Astrocyte (in vitro differentiated cells and primary cell): Measurements from ENCODE around the gene TMEM256. TPM values are rescaled to one million over a fixed set of nuclear protein-coding genes. Genes with fewer than 3 reads are reported as not detected.
A peak's percentile ranks its signal among the peaks of the same experiment; 100 is the strongest.

Source experiments
- DNase-seq: peaks from one replicate; pipeline ENCODE4 v3.0.0-alpha.2; 2010; ENCODE audit warnings: low read depth
- FAIRE-seq: peaks from 2 replicates; lab custom pipeline; 2011; peaks lifted over from hg19 to GRCh38; lab: Jason Lieb, UNC
- H2AFZ ChIP-seq: 2 replicates; pipeline ENCODE4 v1.6.0; 2012; ENCODE audit warnings: low read depth, low read length, inconsistent platforms
- H3K27ac ChIP-seq: 2 replicates; pipeline ENCODE4 v1.5.1; 2011; ENCODE audit warnings: low read depth, low read length, inconsistent platforms
- H3K27me3 ChIP-seq: 2 replicates; pipeline ENCODE4 v1.6.0; 2011; ENCODE audit warnings: low read length, inconsistent platforms; ENCODE audit not compliant: insufficient read depth
- H3K36me3 ChIP-seq: 2 replicates; pipeline ENCODE4 v1.5.1; 2011; ENCODE audit warnings: low read length, inconsistent platforms; ENCODE audit not compliant: insufficient read depth
- H3K4me1 ChIP-seq: 2 replicates; pipeline ENCODE4 v1.5.1; 2011; ENCODE audit warnings: low read length, inconsistent platforms; ENCODE audit not compliant: insufficient read depth
- H3K4me2 ChIP-seq: 2 replicates; pipeline ENCODE4 v1.6.0; 2012; ENCODE audit warnings: low read length, inconsistent platforms
- H3K4me3 ChIP-seq: 2 replicates; pipeline ENCODE4 v1.5.1; 2011; ENCODE audit warnings: low read depth, mild to moderate bottlenecking, low read length, inconsistent platforms; ENCODE audit not compliant: insufficient read depth
- H3K79me2 ChIP-seq: 2 replicates; pipeline ENCODE4 v1.6.0; 2012; ENCODE audit warnings: mild to moderate bottlenecking, low read length, inconsistent platforms; ENCODE audit not compliant: insufficient read depth
- H3K9ac ChIP-seq: 2 replicates; pipeline ENCODE4 v1.6.0; 2012; ENCODE audit warnings: mild to moderate bottlenecking, low read length, inconsistent platforms
- H3K9me3 ChIP-seq: 2 replicates; pipeline ENCODE4 v1.5.1; 2012; ENCODE audit warnings: low read depth, mild to moderate bottlenecking, low read length, inconsistent platforms; ENCODE audit not compliant: insufficient read depth
- H4K20me1 ChIP-seq: 2 replicates; pipeline ENCODE4 v1.6.0; 2012; ENCODE audit warnings: low read length, inconsistent platforms; ENCODE audit not compliant: insufficient read depth
- H3K27ac Mint-ChIP-seq: one replicate; pipeline ENCODE4 v1.8.0; 2021; ENCODE audit warnings: mild to moderate bottlenecking, mixed read lengths; ENCODE audit not compliant: unreplicated experiment
- H3K27me3 Mint-ChIP-seq: one replicate; pipeline ENCODE4 v1.8.0; 2021; ENCODE audit warnings: low read depth, mixed read lengths; ENCODE audit not compliant: unreplicated experiment
- H3K36me3 Mint-ChIP-seq: one replicate; pipeline ENCODE4 v1.8.0; 2021; ENCODE audit warnings: low read depth, mixed read lengths; ENCODE audit not compliant: unreplicated experiment
- H3K4me1 Mint-ChIP-seq: one replicate; pipeline ENCODE4 v1.8.0; 2021; ENCODE audit warnings: low read depth, mixed read lengths; ENCODE audit not compliant: unreplicated experiment
- H3K4me3 Mint-ChIP-seq: one replicate; pipeline ENCODE4 v1.8.0; 2021; ENCODE audit warnings: mild to moderate bottlenecking, moderate library complexity, mixed read lengths; ENCODE audit not compliant: unreplicated experiment
- H3K9me3 Mint-ChIP-seq: one replicate; pipeline ENCODE4 v1.8.0; 2021; ENCODE audit warnings: mild to moderate bottlenecking, mixed read lengths; ENCODE audit not compliant: unreplicated experiment
- EZH2 ChIP-seq: IDR thresholded peaks from 2 replicates; pipeline ENCODE4 v1.6.1; 2012; ENCODE audit warnings: mild to moderate bottlenecking, low read length, inconsistent platforms; ENCODE audit not compliant: insufficient read depth
- total RNA-seq: library from RNA; stranded (reverse); gene quantifications from 2 replicates; pipeline ENCODE4 v1.2.1, GENCODE V29; 2021
- TF ChIP-seq, protein P1 (sequence below): IDR thresholded peaks from 2 replicates; pipeline ENCODE4 v1.5.1; 2011; ENCODE audit warnings: low read depth, mild to moderate bottlenecking, inconsistent platforms, low read length, moderate library complexity; ENCODE audit not compliant: insufficient read depth

The TMEM256 gene
- total RNA-seq, 1 donor from 2014 or later, result 45.7 TPM

DNA sequence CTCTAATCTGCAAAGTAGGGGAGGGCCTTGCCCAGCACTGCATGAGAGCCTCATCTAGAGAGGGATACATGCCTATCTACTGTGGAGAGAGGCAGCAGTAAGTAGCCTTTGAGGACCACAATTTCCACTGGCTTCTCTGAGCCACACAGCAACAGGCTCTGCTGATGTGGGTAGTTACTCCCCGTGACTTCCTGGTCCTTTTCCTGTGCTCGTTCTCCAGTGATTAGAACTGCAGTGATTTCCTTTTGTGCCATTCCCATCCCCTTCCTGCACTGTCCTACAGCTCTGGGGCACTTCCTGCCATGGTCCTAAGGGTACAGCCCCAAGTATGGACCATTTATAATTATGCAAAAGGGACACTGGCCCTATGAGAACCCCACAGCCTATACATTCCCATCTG lies 12.6 kb downstream of the TMEM256 start:
- H3K36me3 ChIP-seq, result peaks cover 25% of the 10 kb centered on the region
- H3K4me1 ChIP-seq, result peaks cover 13% of the 10 kb centered on the region
- peaks cover 5% of the 10 kb centered on the region for H3K4me1 Mint-ChIP-seq
- no peak overlapping the region for H3K4me3 ChIP-seq
- no peak overlapping the region for H2AFZ ChIP-seq
- peaks cover 17% of the 10 kb centered on the region for H3K36me3 Mint-ChIP-seq
- H3K79me2 ChIP-seq, result peaks cover 23% of the 10 kb centered on the region
- no peak overlapping the region for H3K9ac ChIP-seq
- H3K27me3 ChIP-seq, result no peaks in the 10 kb centered on the region
- peak overlapping the region; percentile 34 for H3K4me3 Mint-ChIP-seq
- H3K9me3 Mint-ChIP-seq, result no peaks in the 10 kb centered on the region
- peaks cover 38% of the 10 kb centered on the region for H4K20me1 ChIP-seq
- no peak overlapping the region for H3K4me2 ChIP-seq
- H3K9me3 ChIP-seq, result no peaks in the 10 kb centered on the region
- no peaks in the 10 kb centered on the region for H3K27me3 Mint-ChIP-seq
- DNase-seq (no peak), FAIRE-seq (no peak)
- no peak overlapping the region for H3K27ac Mint-ChIP-seq
- H3K27ac ChIP-seq, result no peak overlapping the region
- TF ChIP-seq EZH2, result no peak
- TF ChIP-seq, protein P1, sequence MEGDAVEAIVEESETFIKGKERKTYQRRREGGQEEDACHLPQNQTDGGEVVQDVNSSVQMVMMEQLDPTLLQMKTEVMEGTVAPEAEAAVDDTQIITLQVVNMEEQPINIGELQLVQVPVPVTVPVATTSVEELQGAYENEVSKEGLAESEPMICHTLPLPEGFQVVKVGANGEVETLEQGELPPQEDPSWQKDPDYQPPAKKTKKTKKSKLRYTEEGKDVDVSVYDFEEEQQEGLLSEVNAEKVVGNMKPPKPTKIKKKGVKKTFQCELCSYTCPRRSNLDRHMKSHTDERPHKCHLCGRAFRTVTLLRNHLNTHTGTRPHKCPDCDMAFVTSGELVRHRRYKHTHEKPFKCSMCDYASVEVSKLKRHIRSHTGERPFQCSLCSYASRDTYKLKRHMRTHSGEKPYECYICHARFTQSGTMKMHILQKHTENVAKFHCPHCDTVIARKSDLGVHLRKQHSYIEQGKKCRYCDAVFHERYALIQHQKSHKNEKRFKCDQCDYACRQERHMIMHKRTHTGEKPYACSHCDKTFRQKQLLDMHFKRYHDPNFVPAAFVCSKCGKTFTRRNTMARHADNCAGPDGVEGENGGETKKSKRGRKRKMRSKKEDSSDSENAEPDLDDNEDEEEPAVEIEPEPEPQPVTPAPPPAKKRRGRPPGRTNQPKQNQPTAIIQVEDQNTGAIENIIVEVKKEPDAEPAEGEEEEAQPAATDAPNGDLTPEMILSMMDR, result no peak

DNA sequence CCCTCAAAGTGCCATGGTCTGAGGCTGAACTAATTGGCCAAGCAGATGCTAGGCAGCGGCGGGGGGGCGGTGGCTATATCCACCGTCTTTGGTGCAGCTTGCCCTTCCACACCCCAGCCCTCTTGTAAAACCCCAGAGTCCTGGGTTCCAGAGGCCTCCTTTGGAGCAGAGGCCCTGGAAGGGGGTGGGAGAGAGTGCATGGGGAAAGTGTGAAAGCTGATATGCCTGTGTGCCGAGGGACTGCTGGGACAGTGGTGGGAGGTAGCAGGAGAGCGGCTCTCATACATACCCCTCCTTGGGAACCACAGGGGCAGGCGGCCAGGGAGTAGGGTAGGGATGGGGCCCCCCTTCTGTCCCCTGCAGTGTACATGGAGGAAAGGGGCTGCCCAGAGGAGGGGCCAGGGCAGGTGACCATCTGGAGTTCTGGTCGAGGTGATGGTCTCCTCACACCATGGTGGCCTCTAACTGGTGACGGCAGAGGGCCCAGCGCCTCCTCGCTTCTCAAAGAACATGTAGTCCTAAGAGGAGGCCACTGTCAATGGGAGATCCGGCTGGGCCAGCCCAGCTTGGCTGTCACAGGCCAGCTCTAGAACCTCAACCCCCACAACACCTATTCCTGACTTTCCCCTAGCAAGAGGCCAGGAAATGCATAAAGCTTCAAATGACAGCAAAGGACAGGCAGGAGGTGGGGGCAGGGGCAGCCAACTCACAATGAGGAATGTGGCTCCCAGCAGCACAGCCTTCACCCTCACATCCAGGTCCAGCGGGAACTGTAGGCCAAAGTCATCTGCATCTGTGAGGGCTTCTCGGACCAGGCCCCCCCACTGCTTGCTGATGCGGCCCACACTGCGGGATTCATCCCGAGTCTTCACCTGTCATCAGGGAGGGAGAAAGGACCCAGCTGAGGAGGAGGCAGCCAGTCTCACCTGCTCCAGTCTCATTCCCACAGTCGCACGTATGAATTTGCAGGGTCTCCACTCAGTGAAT lies 13.7 kb downstream of the TMEM256 start:
- H3K9me3 Mint-ChIP-seq, result no peaks in the 10 kb centered on the region
- DNase-seq, result no peak

More for the DNA sequence above, 13.7 kb downstream of the TMEM256 start:
- Histone ChIP-seq H3K4me3 (no peak overlapping the region), H3K79me2 (peaks cover 23% of the 10 kb centered on the region), H4K20me1 (peaks cover 38% of the 10 kb centered on the region), H3K4me1 (peaks cover 12% of the 10 kb centered on the region), H2AFZ (no peak overlapping the region), H3K36me3 (peaks cover 25% of the 10 kb centered on the region), H3K9ac (no peak overlapping the region), H3K27me3 (no peaks in the 10 kb centered on the region), H3K9me3 (no peaks in the 10 kb centered on the region), H3K4me2 (no peak overlapping the region), H3K27ac (no peak overlapping the region)
- H3K4me3 Mint-ChIP-seq, result peak overlapping the region; percentile 14
- no peak overlapping the region for H3K27ac Mint-ChIP-seq
- peaks cover 21% of the 10 kb centered on the region for H3K36me3 Mint-ChIP-seq
- peaks cover 5% of the 10 kb centered on the region for H3K4me1 Mint-ChIP-seq
- no peak for FAIRE-seq
- TF ChIP-seq, protein P1, result no peak
- no peak for TF ChIP-seq EZH2
- no peaks in the 10 kb centered on the region for H3K27me3 Mint-ChIP-seq
